A549 treated with GW870086 at 1 μM for 4 hours (cell line): ENCODE data around the gene FGF23. TPM values are rescaled to one million over a fixed set of nuclear protein-coding genes. Genes with fewer than 3 reads are reported as not detected.

ENCODE experiments used
- total RNA-seq: library from RNA; stranded (reverse); fragments of 200-300 nt; extraction: Qiagen RNA extraction; gene quantifications from 5 replicates; pipeline ENCODE4 v1.2.3, GENCODE V29; 2022; ENCODE audit warnings: low read depth

The FGF23 gene
- not detected in 5 replicates for total RNA-seq

DNA sequence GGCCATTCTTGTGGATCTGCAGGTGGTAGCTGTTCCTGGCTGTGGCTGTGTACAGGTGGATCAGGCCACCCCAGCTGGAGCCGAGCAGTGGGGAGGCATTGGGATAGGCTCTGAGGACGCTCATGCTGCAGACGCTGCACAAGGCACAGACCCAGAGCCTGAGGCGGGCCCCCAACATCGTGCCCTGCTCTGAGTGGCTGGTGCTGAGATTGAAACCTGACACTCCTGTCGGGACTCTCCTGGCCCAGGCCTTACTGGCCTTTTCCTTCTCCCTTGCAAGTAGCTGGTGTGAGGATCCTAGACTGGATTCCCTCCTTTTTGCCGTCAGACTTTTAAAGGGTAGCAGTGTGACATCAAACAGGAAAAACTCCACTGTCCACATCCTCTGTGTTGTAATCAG, at the start of gene FGF23:
Gene FGF23, minus strand, starts transcription at position 308 of the 400 bp plus-strand sequence. Its CDS starts 130 bp downstream, at position 178.

GRCh38 chr12:4320853-4321701, 58.4 kb downstream of the FGF23 start, which contains the start of gene TIGAR:
Gene TIGAR (plus strand): TSS chr12:4321213. CDS start chr12:4321272, 59 bp downstream.

Other genes with a start within 250 kb of the FGF23 start
- not detected in 5 replicates for gene CCND2, start 106.0 kb downstream of the FGF23 start, total RNA-seq
- 31.2 to 44.0 TPM (median 43.4 TPM) in 5 replicates for gene TIGAR, start 58.5 kb downstream of the FGF23 start, total RNA-seq
- gene FGF6, start 66.1 kb upstream of the FGF23 start, total RNA-seq: not detected in 5 replicates
- 12.1 to 25.5 TPM (median 18.1 TPM) in 5 replicates for gene RAD51AP1, start 159.2 kb upstream of the FGF23 start, total RNA-seq
- 41.9 to 52.0 TPM (median 46.7 TPM) in 5 replicates for gene DYRK4, start 182.5 kb upstream of the FGF23 start, total RNA-seq